ENCODE results near the gene HSPB6. TPM values are rescaled to one million over a fixed set of nuclear protein-coding genes. Genes with fewer than 3 reads are reported as not detected.

The HSPB6 gene
- total RNA-seq, 1 donor from 2014 or later = 0.13 TPM

- no peak for DNase-seq (ENCODE audit: low read depth in 2 of 2)
These were observed 10.3 kb downstream of the HSPB6 start for GRCh38 chr19:35746531-35746930.

GRCh38 chr19:35746087-35746462 is 10.8 kb downstream of the HSPB6 start:
- DNase-seq (ENCODE audit: low read depth in 2 of 2) = no peak

GRCh38 chr19:35745328-35746086 is 11.3 kb downstream of the HSPB6 start, which contains the start of the genes PSENEN and U2AF1L4:
Gene PSENEN, plus strand, starts transcription at chr19:35745651. Its CDS starts 280 bp downstream, at chr19:35745931.
Gene U2AF1L4, minus strand, starts transcription at chr19:35745418. Its CDS starts 27 bp downstream, at chr19:35745391.
- DNase-seq (ENCODE audit: low read depth in 2 of 2) = peak; percentile 99 to 100

GRCh38 chr19:35744430-35745327 is 12.2 kb downstream of the HSPB6 start:
- peak; percentile 92 to 97 for DNase-seq (ENCODE audit: low read depth in 2 of 2)

- no peak for DNase-seq (ENCODE audit: low read depth in 2 of 2)
These were observed 13.0 kb downstream of the HSPB6 start for GRCh38 chr19:35743640-35744429.

GRCh38 chr19:35742121-35742724 is 14.6 kb downstream of the HSPB6 start, which contains the start of gene IGFLR1:
Gene IGFLR1, minus strand, starts transcription at chr19:35742452. Its CDS starts 1,272 bp downstream, at chr19:35741180.
- no peak for DNase-seq (ENCODE audit: low read depth in 2 of 2)

- no peak for DNase-seq (ENCODE audit: low read depth in 2 of 2)
These were observed 15.7 kb downstream of the HSPB6 start for GRCh38 chr19:35741203-35741515.

- DNase-seq (ENCODE audit: low read depth in 2 of 2) = peak; percentile 92 to 97
These were observed 16.2 kb downstream of the HSPB6 start for GRCh38 chr19:35740423-35741202.

GRCh38 chr19:35740108-35740422 is 16.8 kb downstream of the HSPB6 start:
- DNase-seq (ENCODE audit: low read depth in 2 of 2) = no peak

GRCh38 chr19:35739275-35740107 is 17.3 kb downstream of the HSPB6 start:
- no peak for DNase-seq (ENCODE audit: low read depth in 2 of 2)

GRCh38 chr19:35738887-35739229 is 18.0 kb downstream of the HSPB6 start:
- DNase-seq (ENCODE audit: low read depth in 2 of 2) = no peak

GRCh38 chr19:35738021-35738886 is 18.6 kb downstream of the HSPB6 start:
- DNase-seq (ENCODE audit: low read depth in 2 of 2) = no peak

GRCh38 chr19:35736913-35737886 is 19.6 kb downstream of the HSPB6 start:
- DNase-seq (ENCODE audit: low read depth in 2 of 2) = no peak

GRCh38 chr19:35734889-35735288 is 21.9 kb downstream of the HSPB6 start:
- DNase-seq (ENCODE audit: low read depth in 2 of 2) = no peak

- no peak for DNase-seq (ENCODE audit: low read depth in 2 of 2)
These were observed 22.6 kb downstream of the HSPB6 start for GRCh38 chr19:35734273-35734672.

GRCh38 chr19:35733180-35734125 is 23.4 kb downstream of the HSPB6 start:
- no peak for DNase-seq (ENCODE audit: low read depth in 2 of 2)

Measured in dermis microvascular lymphatic vessel endothelial cell (primary cell).